SK-N-SH treated with all-trans-retinoic acid at 6 μM for 48 hours (cell line): ENCODE results near the gene CD19.

Experiments
- ATAC-seq: fragments of 200-7000 bp; cut with Tn5 transposase; 3 replicates; pipeline ENCODE4 v1.9.1; 2020; ENCODE audit warnings: mild to moderate bottlenecking, moderate library complexity
- ARNTL ChIP-seq: fragments of 450-650 bp; formaldehyde crosslinking; IDR thresholded peaks from 2 replicates; pipeline ENCODE4 v1.5.0; 2020; ENCODE audit warnings: low read depth, mild to moderate bottlenecking, moderate library complexity, borderline replicate concordance
- BACH2 ChIP-seq: fragments of 250-450 bp; sonication (Bioruptor Pico); IDR thresholded peaks from 2 replicates; pipeline ENCODE4 v1.9.0; 2021; ENCODE audit warnings: mild to moderate bottlenecking, borderline replicate concordance
- CSDC2 ChIP-seq: fragments of 250-450 bp; sonication (Bioruptor Pico); IDR thresholded peaks from 2 replicates; pipeline ENCODE4 v1.5.0; 2020; ENCODE audit warnings: mild to moderate bottlenecking, moderate library complexity
- GLIS3 ChIP-seq: fragments of 250-450 bp; sonication (Bioruptor Pico); IDR thresholded peaks from 2 replicates; pipeline ENCODE4 v1.5.0; 2020; ENCODE audit warnings: mild to moderate bottlenecking, moderate library complexity
- ISL1 ChIP-seq: fragments of 250-450 bp; sonication (Bioruptor Pico); IDR thresholded peaks from 2 replicates; pipeline ENCODE4 v2.1.2; 2022; ENCODE audit warnings: mild to moderate bottlenecking, moderate library complexity
- OSR1 ChIP-seq: fragments of 250-450 bp; sonication (Bioruptor Pico); IDR thresholded peaks from 2 replicates; pipeline ENCODE4 v1.8.0; 2022; ENCODE audit warnings: moderate library complexity, mild to moderate bottlenecking, inconsistent platforms
- PATZ1 ChIP-seq: fragments of 250-450 bp; sonication (Bioruptor Pico); IDR thresholded peaks from 2 replicates; pipeline ENCODE4 v1.8.0; 2020; ENCODE audit warnings: mild to moderate bottlenecking, moderate library complexity, borderline replicate concordance
- POU6F1 ChIP-seq: fragments of 250-450 bp; sonication (Bioruptor Pico); IDR thresholded peaks from 2 replicates; pipeline ENCODE4 v1.8.0; 2021; ENCODE audit warnings: low read depth, mild to moderate bottlenecking, moderate library complexity, borderline replicate concordance
- PPARA ChIP-seq: fragments of 250-450 bp; sonication (Bioruptor Pico); IDR thresholded peaks from 2 replicates; pipeline ENCODE4 v1.5.0; 2020; ENCODE audit warnings: mild to moderate bottlenecking, borderline replicate concordance
- RARB ChIP-seq: fragments of 250-450 bp; sonication (Bioruptor Pico); IDR thresholded peaks from 2 replicates; pipeline ENCODE4 v1.8.0; 2021; ENCODE audit warnings: mild to moderate bottlenecking, moderate library complexity
- TOX ChIP-seq: fragments of 250-450 bp; sonication (Bioruptor Pico); IDR thresholded peaks from 2 replicates; pipeline ENCODE4 v1.8.0; 2021; ENCODE audit warnings: mild to moderate bottlenecking, moderate library complexity, borderline replicate concordance
- TSHZ2 ChIP-seq: fragments of 250-450 bp; sonication (Bioruptor Pico); IDR thresholded peaks from 2 replicates; pipeline ENCODE4 v1.5.0; 2020; ENCODE audit warnings: mild to moderate bottlenecking, moderate library complexity
- ZC3H10 ChIP-seq: fragments of 250-450 bp; sonication (Bioruptor Pico); IDR thresholded peaks from 2 replicates; pipeline ENCODE4 v1.5.1; 2021; ENCODE audit warnings: mild to moderate bottlenecking, moderate library complexity
- ZFP3 ChIP-seq: fragments of 250-450 bp; sonication (Bioruptor Pico); IDR thresholded peaks from 2 replicates; pipeline ENCODE4 v1.5.0; 2020; ENCODE audit warnings: mild to moderate bottlenecking, moderate library complexity
- ZFP30 ChIP-seq: fragments of 450-650 bp; formaldehyde crosslinking; IDR thresholded peaks from 2 replicates; pipeline ENCODE4 v1.5.0; 2022; ENCODE audit warnings: mild to moderate bottlenecking, moderate library complexity
- ZNF565 ChIP-seq: fragments of 450-650 bp; formaldehyde crosslinking; conservative IDR thresholded peaks from 2 replicates; pipeline ENCODE4 v1.5.0; 2020; ENCODE audit warnings: low read depth, mild to moderate bottlenecking, moderate library complexity
- ZNF70 ChIP-seq: fragments of 450-650 bp; formaldehyde crosslinking; IDR thresholded peaks from 2 replicates; pipeline ENCODE4 v1.5.0; 2020; ENCODE audit warnings: mild to moderate bottlenecking, moderate library complexity
- TF ChIP-seq, protein P1 (sequence below): fragments of 250-450 bp; sonication (Bioruptor Pico); IDR thresholded peaks from 2 replicates; pipeline ENCODE4 v1.5.1; 2021; ENCODE audit warnings: mild to moderate bottlenecking, moderate library complexity
- TF ChIP-seq, protein P2 (sequence below): fragments of 250-450 bp; sonication (Bioruptor Pico); IDR thresholded peaks from 2 replicates; pipeline ENCODE4 v1.5.1; 2020; ENCODE audit warnings: low read depth, mild to moderate bottlenecking, moderate library complexity

The CD19 gene

DNA sequence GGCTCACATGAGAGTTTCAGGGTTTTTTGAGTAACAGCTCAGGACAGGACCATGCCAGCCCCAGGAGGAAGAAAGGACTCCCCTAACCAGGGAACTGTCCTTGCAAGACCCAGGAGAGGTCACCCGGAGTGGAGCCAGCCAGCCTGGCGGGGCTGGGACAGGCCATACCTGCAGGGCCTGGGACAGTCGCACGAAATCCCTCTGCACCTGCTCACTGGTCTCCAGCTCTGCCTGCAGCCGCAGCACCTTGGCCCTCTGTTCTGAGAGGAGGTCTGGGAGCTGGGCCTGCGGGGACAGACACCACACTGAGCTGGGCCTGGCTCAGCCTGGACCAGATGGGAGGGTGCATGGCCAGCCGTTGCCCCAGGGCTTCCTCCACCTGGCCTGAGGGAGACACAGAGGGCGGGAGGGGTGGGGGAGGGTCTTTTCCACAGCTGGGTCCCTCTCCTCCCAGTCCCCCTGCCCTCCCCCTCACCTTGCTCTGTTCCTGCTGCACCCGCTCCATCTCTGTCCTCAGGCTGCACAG, 26.5 kb upstream of the CD19 start:
- TF ChIP-seq ZFP3 (no peak), ZNF565 (CRISPR knock-in tag) (no peak), PATZ1 (CRISPR knock-in tag) (no peak), RARB (CRISPR knock-in tag) (no peak)
- TF ChIP-seq, all 23 proteins: peak for 0
- no peak for ATAC-seq

- no peak for ATAC-seq
- no peak for TF ChIP-seq ARNTL
- no peak for TF ChIP-seq TSHZ2 (CRISPR knock-in tag)
- TF ChIP-seq ZFP3 = no peak
- TF ChIP-seq PPARA (CRISPR knock-in tag) = no peak
- TF ChIP-seq POU6F1 = no peak
Measured at GRCh38 chr16:28905800-28906372, 25.9 kb upstream of the CD19 start.

DNA sequence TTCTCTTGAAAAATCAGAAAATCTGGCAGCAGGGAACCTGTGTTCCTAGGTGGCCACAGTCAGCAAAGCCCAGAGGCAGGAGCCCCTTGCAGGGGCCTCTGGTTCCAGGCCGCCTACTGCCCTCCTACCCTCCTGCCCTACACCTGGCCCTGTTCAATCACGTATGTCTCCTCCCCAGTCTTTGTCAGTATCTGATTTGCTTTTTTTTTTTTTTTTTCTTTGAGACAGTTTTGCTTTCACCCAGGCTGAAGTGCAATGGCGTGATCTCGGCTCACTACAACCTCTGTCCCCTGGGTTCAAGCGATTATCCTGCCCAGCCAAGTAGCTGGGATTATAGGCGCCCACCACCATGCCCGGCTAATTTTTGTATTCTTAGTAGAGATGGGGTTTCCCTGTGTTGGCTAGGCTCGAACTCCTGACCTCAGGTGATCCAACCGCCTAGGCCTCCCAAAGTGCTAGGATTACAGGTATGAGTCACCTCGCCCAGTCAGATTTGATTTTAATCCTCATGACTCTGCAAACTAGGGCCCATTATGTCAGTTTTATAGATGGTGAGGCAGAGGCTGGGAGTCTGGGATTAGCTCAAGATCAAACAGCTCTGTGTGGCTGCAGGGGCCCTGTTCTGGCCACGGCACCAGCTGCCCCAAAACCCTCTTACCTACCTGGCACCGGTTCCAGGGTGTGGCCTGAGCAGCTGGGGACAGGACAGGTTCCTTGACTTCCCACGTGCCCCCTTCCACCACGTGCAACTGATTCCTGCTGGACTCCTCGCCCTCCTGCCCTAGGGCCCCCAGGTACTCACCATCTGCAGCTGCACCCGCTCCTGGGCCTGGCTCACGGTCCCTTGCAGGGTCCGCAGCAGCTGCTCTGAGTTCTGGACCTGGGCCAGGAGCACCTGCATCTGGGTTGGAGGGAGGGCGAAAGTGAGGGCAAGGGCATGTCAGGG, 21.4 kb upstream of the CD19 start:
- TF ChIP-seq ZFP3 (no peak), ZNF70 (CRISPR knock-in tag) (no peak), OSR1 (CRISPR knock-in tag) (no peak), RARB (CRISPR knock-in tag) (no peak), TOX (CRISPR knock-in tag) (no peak), CSDC2 (no peak), ZNF565 (CRISPR knock-in tag) (no peak), ZC3H10 (CRISPR knock-in tag) (no peak), PATZ1 (CRISPR knock-in tag) (no peak), ISL1 (CRISPR knock-in tag) (no peak), BACH2 (no peak), ZFP30 (no peak), PPARA (CRISPR knock-in tag) (no peak), GLIS3 (CRISPR knock-in tag) (no peak)
- TF ChIP-seq, protein P1, sequence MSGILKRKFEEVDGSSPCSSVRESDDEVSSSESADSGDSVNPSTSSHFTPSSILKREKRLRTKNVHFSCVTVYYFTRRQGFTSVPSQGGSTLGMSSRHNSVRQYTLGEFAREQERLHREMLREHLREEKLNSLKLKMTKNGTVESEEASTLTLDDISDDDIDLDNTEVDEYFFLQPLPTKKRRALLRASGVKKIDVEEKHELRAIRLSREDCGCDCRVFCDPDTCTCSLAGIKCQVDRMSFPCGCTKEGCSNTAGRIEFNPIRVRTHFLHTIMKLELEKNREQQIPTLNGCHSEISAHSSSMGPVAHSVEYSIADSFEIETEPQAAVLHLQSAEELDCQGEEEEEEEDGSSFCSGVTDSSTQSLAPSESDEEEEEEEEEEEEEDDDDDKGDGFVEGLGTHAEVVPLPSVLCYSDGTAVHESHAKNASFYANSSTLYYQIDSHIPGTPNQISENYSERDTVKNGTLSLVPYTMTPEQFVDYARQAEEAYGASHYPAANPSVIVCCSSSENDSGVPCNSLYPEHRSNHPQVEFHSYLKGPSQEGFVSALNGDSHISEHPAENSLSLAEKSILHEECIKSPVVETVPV (CRISPR knock-in tag) = no peak
- TF ChIP-seq, protein P2, sequence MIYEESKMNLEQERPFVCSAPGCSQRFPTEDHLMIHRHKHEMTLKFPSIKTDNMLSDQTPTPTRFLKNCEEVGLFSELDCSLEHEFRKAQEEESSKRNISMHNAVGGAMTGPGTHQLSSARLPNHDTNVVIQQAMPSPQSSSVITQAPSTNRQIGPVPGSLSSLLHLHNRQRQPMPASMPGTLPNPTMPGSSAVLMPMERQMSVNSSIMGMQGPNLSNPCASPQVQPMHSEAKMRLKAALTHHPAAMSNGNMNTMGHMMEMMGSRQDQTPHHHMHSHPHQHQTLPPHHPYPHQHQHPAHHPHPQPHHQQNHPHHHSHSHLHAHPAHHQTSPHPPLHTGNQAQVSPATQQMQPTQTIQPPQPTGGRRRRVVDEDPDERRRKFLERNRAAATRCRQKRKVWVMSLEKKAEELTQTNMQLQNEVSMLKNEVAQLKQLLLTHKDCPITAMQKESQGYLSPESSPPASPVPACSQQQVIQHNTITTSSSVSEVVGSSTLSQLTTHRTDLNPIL (CRISPR knock-in tag) = no peak
- TF ChIP-seq, all 23 proteins: peak for 0
- peak; percentile 62 for ATAC-seq
